OCI-LY1 (cell line): ENCODE results near the gene RNU1-4.
"Not testable (repeated sequence)": the region's sequence is repeated elsewhere in the genome, so short reads cannot be mapped to it uniquely, and the experiment has no call there.

Experiments used
- H2AFZ ChIP-seq: fragments of 200-600 bp; sonication (generic), shearing (Covaris generic); 2 replicates; pipeline ENCODE4 v1.6.0; 2014; ENCODE audit warnings: antibody characterized with exemption, mild to moderate bottlenecking, low read length
- H3F3A ChIP-seq: fragments of 200-600 bp; sonication (generic), shearing (Covaris generic); 2 replicates; pipeline ENCODE4 v1.6.0; 2014; ENCODE audit warnings: mild to moderate bottlenecking, antibody characterized with exemption, low read length, moderate library complexity; ENCODE audit not compliant: insufficient read depth
- H3K27ac ChIP-seq: fragments of 200-600 bp; sonication (generic); 2 replicates; pipeline ENCODE4 v1.5.1; 2014; ENCODE audit warnings: low read length, mixed run types, mild to moderate bottlenecking, low read depth; ENCODE audit not compliant: poor library complexity, severe bottlenecking
- H3K27me3 ChIP-seq: fragments of 200-600 bp; sonication (generic); 2 replicates; pipeline ENCODE4 v1.6.0; 2014; ENCODE audit warnings: antibody characterized with exemption, mild to moderate bottlenecking, low read length, moderate library complexity; ENCODE audit not compliant: insufficient read depth
- H3K36me3 ChIP-seq: fragments of 200-600 bp; sonication (generic); 2 replicates; pipeline ENCODE4 v1.6.1; 2014; ENCODE audit warnings: mild to moderate bottlenecking, antibody characterized with exemption, low read length, moderate library complexity, mixed read lengths; ENCODE audit not compliant: insufficient read depth
- H3K4me1 ChIP-seq: fragments of 200-600 bp; sonication (generic); 2 replicates; pipeline ENCODE4 v1.5.1; 2014; ENCODE audit warnings: mild to moderate bottlenecking, low read length, moderate library complexity; ENCODE audit not compliant: insufficient read depth, severe bottlenecking
- H3K4me2 ChIP-seq: fragments of 200-600 bp; sonication (generic), shearing (Covaris generic); 2 replicates; pipeline ENCODE4 v1.6.1; 2014; ENCODE audit warnings: low read length
- H3K4me3 ChIP-seq: fragments of 200-600 bp; sonication (generic); 2 replicates; pipeline ENCODE4 v1.5.1; 2014; ENCODE audit warnings: low read length, low read depth, mild to moderate bottlenecking, mixed read lengths; ENCODE audit not compliant: poor library complexity, severe bottlenecking
- H3K79me2 ChIP-seq: fragments of 200-600 bp; shearing (Covaris generic); 2 replicates; pipeline ENCODE4 v1.6.1; 2016; ENCODE audit warnings: mixed run types, low read length, mixed read lengths; ENCODE audit not compliant: insufficient read depth
- H3K9ac ChIP-seq: fragments of 200-600 bp; sonication (generic), shearing (Covaris generic); 2 replicates; pipeline ENCODE4 v1.6.1; 2014; ENCODE audit warnings: mild to moderate bottlenecking, low read length, mixed read lengths
- H3K9me2 ChIP-seq: fragments of 200-600 bp; sonication (generic), shearing (Covaris generic); 2 replicates; pipeline ENCODE4 v1.6.1; 2014; ENCODE audit warnings: low read depth, mild to moderate bottlenecking, low read length, mixed read lengths
- H3K9me3 ChIP-seq: fragments of 200-600 bp; shearing (Covaris generic); 2 replicates; pipeline ENCODE4 v1.6.1; 2014; ENCODE audit warnings: low read length, mixed read lengths
- H4K20me1 ChIP-seq: fragments of 200-600 bp; sonication (generic), shearing (Covaris generic); 2 replicates; pipeline ENCODE4 v1.6.0; 2016; ENCODE audit warnings: mild to moderate bottlenecking, low read length; ENCODE audit not compliant: insufficient read depth
- CTCF ChIP-seq: fragments of 200-600 bp; sonication (generic), shearing (Covaris generic); IDR thresholded peaks from 2 replicates; pipeline ENCODE4 v1.5.1; 2017; ENCODE audit warnings: mild to moderate bottlenecking, antibody characterized with exemption, low read length, moderate library complexity, mixed read lengths
- EZH2 ChIP-seq: fragments of 200-600 bp; sonication (generic), shearing (Covaris generic); IDR thresholded peaks from 2 replicates; pipeline ENCODE4 v1.8.0; 2017; ENCODE audit warnings: borderline replicate concordance, mixed run types, mild to moderate bottlenecking, antibody characterized with exemption, low read length, moderate library complexity, mixed read lengths

The RNU1-4 gene

GRCh38 chr1:16724718-16725438 lies 15.4 kb upstream of the RNU1-4 start:
- Histone ChIP-seq H3K4me2 (no peak overlapping the region), H3K9me3 (no peaks in the 10 kb centered on the region), H3K4me1 (peaks cover 8% of the 10 kb centered on the region), H3K36me3 (no peaks in the 10 kb centered on the region), H2AFZ (no peak overlapping the region), H3K9me2 (no peaks in the 10 kb centered on the region), H3K27ac (no peak overlapping the region), H3F3A (no peaks in the 10 kb centered on the region), H4K20me1 (no peaks in the 10 kb centered on the region), H3K4me3 (no peak overlapping the region), H3K27me3 (peaks cover 12% of the 10 kb centered on the region), H3K9ac (no peak overlapping the region), H3K79me2 (no peaks in the 10 kb centered on the region)
- TF ChIP-seq CTCF (no peak), EZH2 (no peak)

GRCh38 chr1:16725439-16726245 lies 14.7 kb upstream of the RNU1-4 start:
- H3K27me3 ChIP-seq = peaks cover 10% of the 10 kb centered on the region

GRCh38 chr1:16727190-16728111 lies 12.9 kb upstream of the RNU1-4 start:
- Histone ChIP-seq H2AFZ (no peak overlapping the region), H3K27me3 (peaks cover 8% of the 10 kb centered on the region), H3K9ac (no peak overlapping the region), H3K79me2 (no peaks in the 10 kb centered on the region), H3K36me3 (no peaks in the 10 kb centered on the region), H3K9me3 (no peaks in the 10 kb centered on the region), H3K4me3 (peak overlapping the region; percentile 3), H3K4me2 (peak overlapping the region; percentile 22; the same call in 1 of the 2 replicates), H3K9me2 (no peaks in the 10 kb centered on the region), H3F3A (no peaks in the 10 kb centered on the region), H3K4me1 (peaks cover 8% of the 10 kb centered on the region), H4K20me1 (no peaks in the 10 kb centered on the region), H3K27ac (no peak overlapping the region)
- no peak for TF ChIP-seq EZH2
- no peak for TF ChIP-seq CTCF

More at GRCh38 chr1:16725439-16726245, 14.7 kb upstream of the RNU1-4 start:
- not testable (repeated sequence) for H3K27ac ChIP-seq, H4K20me1 ChIP-seq, H3K79me2 ChIP-seq, H3F3A ChIP-seq, H3K9me3 ChIP-seq, H3K9me2 ChIP-seq, H2AFZ ChIP-seq, H3K4me1 ChIP-seq, H3K36me3 ChIP-seq, H3K4me3 ChIP-seq, H3K9ac ChIP-seq, H3K4me2 ChIP-seq

- H3K27ac ChIP-seq, H3K4me2 ChIP-seq, H3K36me3 ChIP-seq, H3K9ac ChIP-seq, H3K79me2 ChIP-seq, H3K9me3 ChIP-seq, H3K4me1 ChIP-seq, H3K4me3 ChIP-seq, H2AFZ ChIP-seq, H3F3A ChIP-seq, H3K27me3 ChIP-seq, H3K9me2 ChIP-seq, H4K20me1 ChIP-seq: not testable (repeated sequence)
Observed at GRCh38 chr1:16728243-16728949, 11.9 kb upstream of the RNU1-4 start.

- H3K9me2 ChIP-seq, H3K27ac ChIP-seq, H3K4me2 ChIP-seq, H3K4me1 ChIP-seq, H3K36me3 ChIP-seq, H2AFZ ChIP-seq, H3K9ac ChIP-seq, H3K79me2 ChIP-seq, H3K9me3 ChIP-seq, H3K27me3 ChIP-seq, H4K20me1 ChIP-seq, H3F3A ChIP-seq, H3K4me3 ChIP-seq: not testable (repeated sequence)
Observed at GRCh38 chr1:16732254-16732896, 7.9 kb upstream of the RNU1-4 start.
